NCI-H2227 treated with DMSO at 0.1 percent for 48 hours (cell line): ENCODE results near the gene NYAP1.

Source experiments
- DNase-seq: peaks from one replicate; lab custom pipeline; 2025; lab: John Stamatoyannopoulos, UW

NYAP1 gene

GRCh38 chr7:100457033-100457432, 26.7 kb upstream of the NYAP1 start:
- DNase-seq: no peak

- DNase-seq: no peak
Measured at GRCh38 chr7:100464210-100464660, 19.5 kb upstream of the NYAP1 start, which contains the start of gene SPACDR. TSS of gene SPACDR (minus strand) at chr7:100464260. CDS start at chr7:100464025, 235 bp downstream.

GRCh38 chr7:100464791-100465190, 18.9 kb upstream of the NYAP1 start:
- DNase-seq: no peak

GRCh38 chr7:100465299-100465698, 18.4 kb upstream of the NYAP1 start:
- DNase-seq: no peak

GRCh38 chr7:100465702-100466311, 17.9 kb upstream of the NYAP1 start:
- DNase-seq: peak; percentile 21

- DNase-seq: no peak
Measured at GRCh38 chr7:100466653-100467605, 16.8 kb upstream of the NYAP1 start.

GRCh38 chr7:100467638-100468373, 15.9 kb upstream of the NYAP1 start:
- DNase-seq: no peak

GRCh38 chr7:100469227-100470044, 14.3 kb upstream of the NYAP1 start:
- peak; percentile 71 for DNase-seq

- DNase-seq: no peak
Measured at GRCh38 chr7:100471021-100471420, 12.7 kb upstream of the NYAP1 start.

- DNase-seq: no peak
Measured at GRCh38 chr7:100472121-100472851, 11.4 kb upstream of the NYAP1 start.

- DNase-seq: no peak
Measured at GRCh38 chr7:100472854-100473499, 10.8 kb upstream of the NYAP1 start.

- DNase-seq: no peak
Measured at GRCh38 chr7:100475549-100475948, 8.2 kb upstream of the NYAP1 start.

GRCh38 chr7:100476101-100476780, 7.5 kb upstream of the NYAP1 start:
- no peak for DNase-seq

GRCh38 chr7:100476903-100477870, 6.5 kb upstream of the NYAP1 start:
- no peak for DNase-seq

- DNase-seq: no peak
Measured at GRCh38 chr7:100477871-100478267, 5.9 kb upstream of the NYAP1 start.

GRCh38 chr7:100478958-100479660, 4.6 kb upstream of the NYAP1 start, which contains the start of gene TSC22D4:
TSS of gene TSC22D4 (minus strand) at chr7:100479214. CDS start at chr7:100478038, 1,176 bp downstream.
- DNase-seq: peak; percentile 86

- no peak for DNase-seq
Measured at GRCh38 chr7:100481466-100481865, 2.3 kb upstream of the NYAP1 start.

GRCh38 chr7:100482728-100483089, 1.0 kb upstream of the NYAP1 start:
- no peak for DNase-seq
